Lung (tissue), 12 donors: ENCODE data around the gene CRYBG1. TPM values are rescaled to one million over a fixed set of nuclear protein-coding genes. Genes with fewer than 3 reads are reported as not detected.

Experiments
- ATAC-seq: fragments of 200-7000 bp; cut with Tn5 transposase; one replicate; pipeline ENCODE4 v1.9.1; 2020; ENCODE audit warnings: moderate number of reproducible peaks; ENCODE audit not compliant: insufficient read depth, low FRiP score
- DNase-seq, 3 donors: peaks; one replicate each; pipeline ENCODE4 v3.0.0-alpha.2; 2013 to 2017
- H3K27ac ChIP-seq, 2 donors: one replicate each; pipeline ENCODE4 v1.5.1; 2013; ENCODE audit warnings: mild to moderate bottlenecking in 2 of 2, moderate library complexity in 2 of 2, control low read depth in 1 of 2, inconsistent platforms in 1 of 2, low read depth in 1 of 2, low read length in 1 of 2
- H3K27me3 ChIP-seq, 3 donors: one replicate each; pipeline ENCODE4 v1.5.1; 2013; ENCODE audit warnings: low read length in 2 of 3; ENCODE audit not compliant: control insufficient read depth in 3 of 3, insufficient read depth in 3 of 3
- H3K36me3 ChIP-seq, 4 donors: one replicate each; pipeline ENCODE4 v1.5.1; 2013; ENCODE audit warnings: low read length in 4 of 4, mild to moderate bottlenecking in 1 of 4, moderate library complexity in 1 of 4; ENCODE audit not compliant: control insufficient read depth in 4 of 4, insufficient read depth in 4 of 4
- H3K4me1 ChIP-seq, 5 donors: one replicate each; pipeline ENCODE4 v1.5.1; 2013; ENCODE audit warnings: low read length in 5 of 5, mild to moderate bottlenecking in 2 of 5, moderate library complexity in 1 of 5; ENCODE audit not compliant: control insufficient read depth in 5 of 5, insufficient read depth in 5 of 5
- H3K4me3 ChIP-seq: one replicate; pipeline ENCODE4 v1.5.1; 2013; ENCODE audit warnings: mild to moderate bottlenecking, control low read depth, moderate library complexity
- H3K9ac ChIP-seq, 2 donors: one replicate each; pipeline ENCODE4 v1.5.1; 2013; ENCODE audit warnings: low read length in 2 of 2, control low read depth in 1 of 2; ENCODE audit not compliant: insufficient read depth in 1 of 2
- H3K9me3 ChIP-seq, 4 donors: one replicate each; pipeline ENCODE4 v1.5.1; 2013; ENCODE audit warnings: low read length in 3 of 4, mild to moderate bottlenecking in 1 of 4, moderate library complexity in 1 of 4; ENCODE audit not compliant: control insufficient read depth in 4 of 4, insufficient read depth in 3 of 4
- CTCF ChIP-seq: IDR thresholded peaks from 2 replicates; pipeline ENCODE4 v1.5.1; 2012; ENCODE audit warnings: mild to moderate bottlenecking; ENCODE audit errors: control extremely low read depth, extremely low read depth
- WGBS, 2 donors: extraction: QIAGEN DNeasy Blood & Tissue Kit; methylation state at CpG; one replicate each; pipeline ENCODE4 v1.1.7; 2013; 5-methylcytosine and 5-hydroxymethylcytosine counted together
- polyA plus RNA-seq, 2 donors: library from polyadenylated mRNA; stranded (reverse); fragments of 200-250 nt; gene quantifications; one replicate each; pipeline ENCODE4 v1.2.1, GENCODE V29; 2013
- total RNA-seq, 2 donors: library from RNA; depleted of rRNA in 1 of 2; stranded (reverse); fragments of >200 nt in 1 of 2; gene quantifications; one replicate each; pipeline ENCODE4 v1.2.1, GENCODE V29; 2014 to 2021
- donor health status: control.
- donor health status: control.
- donor health status: Bipolar disorder and iron deficiency.
- donor health status: healthy.
- donor health status: DM: yes; HTN: yes; CAD: no.

Gene CRYBG1
- total and polyA plus RNA-seq, 4 donors, result 5.7 to 28.0 (median 12.6) TPM

DNA sequence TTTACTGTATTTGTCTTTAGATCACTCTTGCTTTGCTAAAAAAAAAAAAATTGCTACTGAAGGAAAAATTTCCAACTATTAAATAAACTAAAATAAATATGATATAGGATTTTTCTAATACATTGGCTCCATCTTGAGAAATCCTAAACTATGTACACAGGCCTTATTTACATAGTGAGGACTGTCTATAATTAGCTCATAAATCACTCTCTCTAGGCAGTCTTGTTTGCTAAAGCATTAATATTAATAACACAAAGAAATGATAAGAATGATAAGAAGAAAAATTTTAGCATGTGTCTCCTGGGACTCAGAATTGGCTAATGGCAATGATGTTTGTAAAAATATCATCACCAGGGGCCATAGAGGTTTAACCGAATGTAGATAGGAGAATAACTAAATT is 13.3 kb upstream of the CRYBG1 start:
- H3K4me1 ChIP-seq, result no peaks in the 10 kb centered on the region
- no peaks in the 10 kb centered on the region for H3K27me3 ChIP-seq
- H3K9me3 ChIP-seq, result no peaks in the 10 kb centered on the region
- no peak overlapping the region for H3K9ac ChIP-seq
- DNase-seq, result no peak
- no peak overlapping the region for H3K4me3 ChIP-seq
- no peaks in the 10 kb centered on the region for H3K36me3 ChIP-seq
- TF ChIP-seq CTCF, result no peak
- ATAC-seq, result no peak
- WGBS, 2 donors, result 79 to 90% methylated on average over 1 of the region's 1 CpG
- H3K27ac ChIP-seq, result no peak overlapping the region

DNA sequence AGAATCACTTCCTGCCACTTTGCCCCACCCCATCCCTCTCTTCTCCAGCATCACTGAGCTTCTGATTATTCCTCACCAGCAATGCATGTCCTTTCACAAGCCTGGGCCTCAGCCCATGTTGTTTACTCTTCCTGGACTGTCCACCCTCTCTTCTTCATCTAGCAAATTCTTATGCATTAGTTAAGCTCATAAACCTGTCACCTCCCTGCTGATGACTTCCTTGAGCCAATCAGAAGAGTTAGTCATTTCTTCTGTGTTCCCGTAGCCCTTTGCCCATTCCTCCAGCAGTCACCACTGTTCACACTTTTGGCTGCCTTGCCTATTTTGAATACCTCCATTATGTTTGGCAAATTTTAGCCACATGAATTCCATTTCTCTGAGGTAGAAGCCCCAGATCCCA is 4.1 kb upstream of the CRYBG1 start:
- 83 to 84% methylated on average over 1 of the region's 1 CpG for WGBS, 2 donors

GRCh38 chr6:106359959-106360409 is 533 bp upstream of the CRYBG1 start:
- DNase-seq (no peak), ATAC-seq (no peak)
- Histone ChIP-seq H3K9ac (no peak overlapping the region), H3K27me3 (peaks cover 0 to 38% (median 21%) of the 10 kb centered on the region in 3 donors), H3K9me3 (no peaks in the 10 kb centered on the region), H3K4me1 (peaks cover 0 to 12% (median 4%) of the 10 kb centered on the region in 5 donors), H3K4me3 (no peak overlapping the region), H3K36me3 (no peaks in the 10 kb centered on the region), H3K27ac (no peak overlapping the region)
- 26% methylated on average over 12 of the region's 12 CpGs for WGBS, 2 donors
- no peak for TF ChIP-seq CTCF

More for the DNA sequence above, 4.1 kb upstream of the CRYBG1 start:
- Histone ChIP-seq H3K36me3 (no peaks in the 10 kb centered on the region), H3K4me3 (no peak overlapping the region), H3K9ac (no peak overlapping the region), H3K27ac (no peak overlapping the region), H3K27me3 (peaks cover 0 to 32% (median 13%) of the 10 kb centered on the region in 3 donors), H3K9me3 (no peaks in the 10 kb centered on the region), H3K4me1 (peaks cover 0 to 12% (median 3%) of the 10 kb centered on the region in 5 donors)
- DNase-seq (no peak), ATAC-seq (no peak)
- TF ChIP-seq CTCF, result no peak

DNA sequence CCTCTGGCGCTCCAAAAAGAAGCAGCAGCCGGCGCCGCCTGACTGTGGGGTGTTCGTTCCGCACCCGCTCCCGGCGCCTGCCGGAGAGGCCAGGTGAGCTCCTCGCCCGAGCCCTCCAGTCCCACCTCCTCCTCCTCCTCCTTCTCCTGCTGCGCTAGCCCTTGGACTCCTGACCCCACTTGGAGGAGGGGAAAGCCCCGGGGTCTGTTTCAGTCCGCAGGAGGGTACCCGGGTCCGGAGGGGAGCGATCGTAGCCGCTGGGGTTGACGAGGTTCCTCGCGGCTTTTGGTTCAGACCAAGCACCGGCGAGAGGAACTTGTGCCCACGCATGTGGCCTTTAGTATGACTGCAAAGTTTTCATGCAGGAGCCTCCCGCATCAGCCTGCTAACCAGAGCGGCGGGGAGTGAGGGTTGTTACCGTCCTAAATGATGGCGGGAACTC is 493 bp downstream of the CRYBG1 start:
- Histone ChIP-seq H3K9me3 (no peaks in the 10 kb centered on the region), H3K27ac (no peak overlapping the region), H3K9ac (no peak overlapping the region), H3K4me3 (peak overlapping the region; percentile 36), H3K36me3 (no peaks in the 10 kb centered on the region), H3K27me3 (peaks cover 0 to 34% (median 21%) of the 10 kb centered on the region in 3 donors), H3K4me1 (peaks cover 0 to 12% (median 4%) of the 10 kb centered on the region in 5 donors)
- ATAC-seq (peak; percentile 48), DNase-seq (no peak)
- WGBS, 2 donors, result 1 to 4% methylated on average over 22 to 31 of the region's 31 CpGs
- no peak for TF ChIP-seq CTCF
